Frontal cortex (tissue), 4 donors: ENCODE measurements around the gene CAMK1D. TPM values are rescaled to one million over a fixed set of nuclear protein-coding genes. Genes with fewer than 3 reads are reported as not detected.

Experiments
- DNase-seq, 2 donors: peaks; one replicate each; pipeline ENCODE4 v3.0.0; 2012; ENCODE audit warnings: low spot score in 2 of 2
- FAIRE-seq: peaks from 2 replicates; lab custom pipeline; 2012; peaks lifted over from hg19 to GRCh38; lab: Jason Lieb, UNC
- total RNA-seq: library from RNA; depleted of rRNA; stranded (reverse); fragments of >200 nt; gene quantifications from one replicate; pipeline ENCODE4 v1.2.3, GENCODE V29; 2014
- donor health status: control.
- donor health status: control.
- donor health status: control.

Gene CAMK1D
- total RNA-seq, 1 donor from 2014 or later = 19.2 TPM

GRCh38 chr10:12444981-12445700 is 95.8 kb downstream of the CAMK1D start:
- DNase-seq (no peak), FAIRE-seq (no peak)

GRCh38 chr10:12445701-12446334 is 96.5 kb downstream of the CAMK1D start:
- DNase-seq (no peak), FAIRE-seq (no peak)

GRCh38 chr10:12448340-12448728 is 99.0 kb downstream of the CAMK1D start:
- DNase-seq = no peak
- FAIRE-seq = no peak

GRCh38 chr10:12448729-12449391 is 99.5 kb downstream of the CAMK1D start:
- no peak for FAIRE-seq
- DNase-seq = peak in 1 of 2 donors; percentile 23

- no peak for FAIRE-seq
Measured at GRCh38 chr10:12455318-12455717, 106.0 kb downstream of the CAMK1D start.

GRCh38 chr10:12455766-12456165 is 106.4 kb downstream of the CAMK1D start:
- no peak for DNase-seq
- FAIRE-seq = no peak

More at GRCh38 chr10:12455318-12455717, 106.0 kb downstream of the CAMK1D start:
- no peak for DNase-seq

GRCh38 chr10:12459340-12459739 is 110.0 kb downstream of the CAMK1D start:
- FAIRE-seq (no peak), DNase-seq (no peak)

- no peak for DNase-seq
Measured at GRCh38 chr10:12459762-12460161, 110.4 kb downstream of the CAMK1D start.

GRCh38 chr10:12463459-12463838 is 114.1 kb downstream of the CAMK1D start:
- FAIRE-seq (no peak), DNase-seq (no peak)

More at GRCh38 chr10:12459762-12460161, 110.4 kb downstream of the CAMK1D start:
- FAIRE-seq = no peak

GRCh38 chr10:12465385-12466136 is 116.2 kb downstream of the CAMK1D start:
- DNase-seq = no peak
- no peak for FAIRE-seq

- FAIRE-seq (no peak), DNase-seq (no peak)
Measured at GRCh38 chr10:12466704-12467305, 117.5 kb downstream of the CAMK1D start.

GRCh38 chr10:12469345-12469744 is 120.0 kb downstream of the CAMK1D start:
- FAIRE-seq = no peak

GRCh38 chr10:12470719-12471118 is 121.4 kb downstream of the CAMK1D start:
- no peak for DNase-seq
- FAIRE-seq = no peak

More at GRCh38 chr10:12469345-12469744, 120.0 kb downstream of the CAMK1D start:
- DNase-seq = no peak

- DNase-seq = no peak
- FAIRE-seq = no peak
Measured at GRCh38 chr10:12471135-12471534, 121.8 kb downstream of the CAMK1D start.

- no peak for DNase-seq
- FAIRE-seq = no peak
Measured at GRCh38 chr10:12473491-12473890, 124.1 kb downstream of the CAMK1D start.

GRCh38 chr10:12474727-12475412 is 125.5 kb downstream of the CAMK1D start:
- DNase-seq (no peak), FAIRE-seq (no peak)

GRCh38 chr10:12476656-12477055 is 127.3 kb downstream of the CAMK1D start:
- no peak for DNase-seq
- no peak for FAIRE-seq

- DNase-seq = no peak
- FAIRE-seq = no peak
Measured at GRCh38 chr10:12479437-12479844, 130.1 kb downstream of the CAMK1D start.

GRCh38 chr10:12479924-12480323 is 130.6 kb downstream of the CAMK1D start:
- DNase-seq (no peak), FAIRE-seq (no peak)
